Left lobe of liver (tissue), 2 donors: ENCODE measurements around the gene UBR1. TPM values are rescaled to one million over a fixed set of nuclear protein-coding genes. Genes with fewer than 3 reads are reported as not detected.
"Not testable (repeated sequence)": the region's sequence is repeated elsewhere in the genome, so short reads cannot be mapped to it uniquely, and the experiment has no call there.

ENCODE experiments used
- ATAC-seq: fragments of 200-7000 bp; cut with Tn5 transposase; one replicate; pipeline ENCODE4 v1.9.1; 2020; ENCODE audit warnings: mild to moderate bottlenecking, moderate library complexity
- DNase-seq: peaks from one replicate; pipeline ENCODE4 v3.0.0-alpha.2; 2020; ENCODE audit warnings: low spot score
- total RNA-seq: library from RNA; stranded (reverse); gene quantifications from one replicate; pipeline ENCODE4 v1.2.1, GENCODE V29; 2021
- donor health status: DM: no; HTN: no; CAD: no; lungs with moderate emphysema.
- donor health status: DM: no; HTN: yes; CAD: no.

The UBR1 gene
- total RNA-seq, 1 donor from 2014 or later, result 9.2 TPM

- no peak for ATAC-seq
- DNase-seq, result no peak
These were observed 37.9 kb downstream of the UBR1 start for GRCh38 chr15:43067717-43068461.

GRCh38 chr15:43056696-43057095 is 49.1 kb downstream of the UBR1 start:
- no peak for ATAC-seq
- no peak for DNase-seq

GRCh38 chr15:43052860-43053259 is 53.0 kb downstream of the UBR1 start:
- no peak for DNase-seq
- no peak for ATAC-seq

GRCh38 chr15:43048935-43049334 is 56.9 kb downstream of the UBR1 start:
- DNase-seq (no peak), ATAC-seq (no peak)

- no peak for ATAC-seq
- DNase-seq, result no peak
These were observed 59.4 kb downstream of the UBR1 start for GRCh38 chr15:43046484-43046883.

GRCh38 chr15:43042885-43043284 is 63.0 kb downstream of the UBR1 start:
- DNase-seq (no peak), ATAC-seq (no peak)

GRCh38 chr15:43041085-43041484 is 64.8 kb downstream of the UBR1 start:
- ATAC-seq, result not testable (repeated sequence)

GRCh38 chr15:43035240-43035639 is 70.6 kb downstream of the UBR1 start:
- DNase-seq, ATAC-seq: not testable (repeated sequence)

More at GRCh38 chr15:43041085-43041484, 64.8 kb downstream of the UBR1 start:
- DNase-seq, result not testable (repeated sequence)

- no peak for DNase-seq
- no peak for ATAC-seq
These were observed 76.4 kb downstream of the UBR1 start for GRCh38 chr15:43029476-43029875.

GRCh38 chr15:43025150-43025549 is 80.7 kb downstream of the UBR1 start:
- no peak for ATAC-seq

GRCh38 chr15:43014671-43015070 is 91.2 kb downstream of the UBR1 start:
- DNase-seq, ATAC-seq: not testable (repeated sequence)

More at GRCh38 chr15:43025150-43025549, 80.7 kb downstream of the UBR1 start:
- no peak for DNase-seq

- DNase-seq (no peak), ATAC-seq (no peak)
These were observed 96.6 kb downstream of the UBR1 start for GRCh38 chr15:43009206-43009605.

GRCh38 chr15:43008150-43008549 is 97.7 kb downstream of the UBR1 start:
- no peak for ATAC-seq
- DNase-seq, result no peak

- DNase-seq, result no peak
- ATAC-seq, result no peak
These were observed 98.3 kb downstream of the UBR1 start for GRCh38 chr15:43007551-43007950.

- ATAC-seq (no peak), DNase-seq (no peak)
These were observed 98.8 kb downstream of the UBR1 start for GRCh38 chr15:43006991-43007390.

GRCh38 chr15:43004886-43005595 is 100.8 kb downstream of the UBR1 start:
- not testable (repeated sequence) for DNase-seq

GRCh38 chr15:42999201-42999779 is 106.5 kb downstream of the UBR1 start:
- ATAC-seq, result no peak

More at GRCh38 chr15:43004886-43005595, 100.8 kb downstream of the UBR1 start:
- not testable (repeated sequence) for ATAC-seq

GRCh38 chr15:42996871-42997270 is 109.0 kb downstream of the UBR1 start:
- ATAC-seq (no peak), DNase-seq (no peak)

More at GRCh38 chr15:42999201-42999779, 106.5 kb downstream of the UBR1 start:
- no peak for DNase-seq

- ATAC-seq (no peak), DNase-seq (no peak)
These were observed 111.3 kb downstream of the UBR1 start for GRCh38 chr15:42994546-42994945.

- DNase-seq (no peak), ATAC-seq (no peak)
These were observed 113.2 kb downstream of the UBR1 start for GRCh38 chr15:42992626-42993025.

GRCh38 chr15:42986693-42987342 is 119.0 kb downstream of the UBR1 start:
- DNase-seq (no peak), ATAC-seq (no peak)
